HL-60 (cell line): ENCODE measurements around the gene SETBP1.

ENCODE experiments used
- DNase-seq, 2 experiments: peaks; one replicate each; pipeline ENCODE4 v3.0.0-alpha.2; 2010 to 2020; ENCODE audit warnings: low read depth in 1 of 2, low spot score in 1 of 2
- H3K27ac ChIP-seq: fragments of 250-450 bp; sonication (Bioruptor Pico); replicated peaks from 2 replicates; pipeline ENCODE4 v1.5.1; 2020; ENCODE audit warnings: mild to moderate bottlenecking, moderate library complexity
- H3K27me3 ChIP-seq: fragments of 250-450 bp; sonication (Bioruptor Pico); 2 replicates; pipeline ENCODE4 v1.5.1; 2021; ENCODE audit warnings: mild to moderate bottlenecking, moderate library complexity; ENCODE audit not compliant: insufficient read depth, poor library complexity, severe bottlenecking
- H3K4me3 ChIP-seq: replicated peaks from 2 replicates; pipeline ENCODE4 v1.5.1; 2011; ENCODE audit warnings: mild to moderate bottlenecking, control low read depth, low read length; ENCODE audit not compliant: insufficient read depth
- CTCF ChIP-seq: IDR thresholded peaks from one replicate; pipeline ENCODE4 v1.5.1; 2011; ENCODE audit warnings: low read length, control low read depth, inconsistent platforms; ENCODE audit not compliant: insufficient read depth
- GABPA ChIP-seq: IDR thresholded peaks from 2 replicates; pipeline ENCODE4 v1.6.1; 2012; ENCODE audit warnings: low read depth
- POLR2AphosphoS5 ChIP-seq: IDR thresholded peaks from 2 replicates; pipeline ENCODE4 v1.6.1; 2012; ENCODE audit warnings: low read depth
- REST ChIP-seq: IDR thresholded peaks from 2 replicates; pipeline ENCODE4 v1.6.1; 2012; ENCODE audit warnings: low read depth; ENCODE audit not compliant: insufficient replicate concordance
- SPI1 ChIP-seq: IDR thresholded peaks from 2 replicates; pipeline ENCODE4 v1.6.1; 2012; ENCODE audit warnings: low read depth, mild to moderate bottlenecking, borderline replicate concordance

The SETBP1 gene

GRCh38 chr18:44969214-44969795 is 288.6 kb downstream of the SETBP1 start:
- no peak for TF ChIP-seq GABPA
- Histone ChIP-seq H3K4me3 (no peak overlapping the region), H3K27me3 (peaks cover 8% of the 10 kb centered on the region), H3K27ac (no peak overlapping the region)
- no peak for DNase-seq

- peaks cover 4% of the 10 kb centered on the region for H3K27me3 ChIP-seq
- no peak for DNase-seq
- H3K4me3 ChIP-seq, result no peak overlapping the region
- TF ChIP-seq CTCF (no peak), SPI1 (no peak)
- no peak overlapping the region for H3K27ac ChIP-seq
Observed at GRCh38 chr18:44973282-44973681, 292.6 kb downstream of the SETBP1 start.

GRCh38 chr18:44974174-44974573 is 293.5 kb downstream of the SETBP1 start:
- H3K27ac ChIP-seq, result no peak overlapping the region
- no peak for DNase-seq
- no peak for TF ChIP-seq GABPA
- no peak overlapping the region for H3K4me3 ChIP-seq
- H3K27me3 ChIP-seq, result peaks cover 4% of the 10 kb centered on the region

GRCh38 chr18:44977856-44978255 is 297.2 kb downstream of the SETBP1 start:
- H3K27ac ChIP-seq, result no peak overlapping the region
- TF ChIP-seq REST, result no peak
- TF ChIP-seq GABPA, result no peak
- no peak for TF ChIP-seq CTCF
- no peak for TF ChIP-seq POLR2AphosphoS5
- TF ChIP-seq SPI1, result no peak
- no peak for DNase-seq
- no peak overlapping the region for H3K4me3 ChIP-seq
- peaks cover 4% of the 10 kb centered on the region for H3K27me3 ChIP-seq

GRCh38 chr18:44979748-44980147 is 299.1 kb downstream of the SETBP1 start:
- no peak overlapping the region for H3K27ac ChIP-seq
- peaks cover 4% of the 10 kb centered on the region for H3K27me3 ChIP-seq
- no peak overlapping the region for H3K4me3 ChIP-seq
- no peak for DNase-seq
- TF ChIP-seq REST (no peak), CTCF (no peak), GABPA (no peak), SPI1 (no peak), POLR2AphosphoS5 (no peak)
